Epithelial cell of esophagus (primary cell): ENCODE measurements around the gene TCAIM.

Experiments used
- DNase-seq: peaks from one replicate; pipeline ENCODE4 v3.0.0; 2010; ENCODE audit warnings: low read depth
- H3K4me3 ChIP-seq: 2 replicates; pipeline ENCODE4 v1.5.1; 2011; ENCODE audit warnings: mild to moderate bottlenecking, low read length, control low read depth
- CTCF ChIP-seq: IDR thresholded peaks from 2 replicates; pipeline ENCODE4 v1.5.1; 2011; ENCODE audit warnings: low read depth, mild to moderate bottlenecking, low read length, control low read depth, inconsistent platforms; ENCODE audit not compliant: insufficient read depth; ENCODE audit errors: missing control alignments

TCAIM gene

DNA sequence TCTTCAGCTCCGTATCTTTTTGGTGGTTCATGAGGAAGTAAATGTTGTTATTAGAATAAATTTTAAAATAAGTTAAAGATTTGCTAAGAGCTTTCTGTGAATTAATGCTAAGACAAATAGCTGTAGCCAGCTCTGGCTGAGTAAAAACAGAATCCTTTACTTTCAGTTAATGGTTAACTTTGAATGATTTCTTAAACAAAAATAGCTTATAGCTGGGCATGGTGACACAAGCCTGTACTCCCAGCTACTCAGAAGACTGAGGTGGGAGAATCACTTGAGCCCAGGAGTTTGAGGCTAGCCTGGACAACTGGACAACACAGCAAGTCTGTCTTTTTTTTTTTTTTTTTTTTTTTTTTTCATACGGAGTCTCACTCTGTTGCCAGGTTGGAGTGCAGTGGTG lies 25.0 kb downstream of the TCAIM start:
- TF ChIP-seq CTCF = no peak
- no peak overlapping the region for H3K4me3 ChIP-seq
- no peak for DNase-seq

GRCh38 chr3:44365952-44366351 lies 27.4 kb downstream of the TCAIM start:
- DNase-seq = no peak
- no peak for TF ChIP-seq CTCF
- no peak overlapping the region for H3K4me3 ChIP-seq

DNA sequence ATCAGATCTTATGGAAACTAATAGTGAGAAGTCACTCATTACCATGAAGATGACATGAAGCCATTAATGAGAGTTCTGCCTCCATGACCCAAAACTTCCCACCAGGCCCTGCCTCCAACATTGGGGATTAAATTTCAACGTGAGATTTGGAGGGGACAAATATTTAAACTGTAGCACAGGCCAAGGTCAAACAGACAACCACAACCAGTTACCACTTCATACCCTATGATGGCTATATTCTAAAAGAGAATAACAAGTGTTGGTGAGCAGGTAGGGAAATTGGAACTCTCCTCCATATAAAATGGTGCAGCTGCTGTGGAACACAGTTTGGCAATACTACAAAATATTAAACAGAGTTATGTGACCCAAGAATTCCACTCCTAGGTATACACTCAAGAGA lies 36.9 kb downstream of the TCAIM start:
- H3K4me3 ChIP-seq = no peak overlapping the region
- TF ChIP-seq CTCF = no peak
- no peak for DNase-seq

- DNase-seq = no peak
- H3K4me3 ChIP-seq = no peak overlapping the region
- TF ChIP-seq CTCF = no peak
Observed at GRCh38 chr3:44387404-44387803, 48.8 kb downstream of the TCAIM start.

DNA sequence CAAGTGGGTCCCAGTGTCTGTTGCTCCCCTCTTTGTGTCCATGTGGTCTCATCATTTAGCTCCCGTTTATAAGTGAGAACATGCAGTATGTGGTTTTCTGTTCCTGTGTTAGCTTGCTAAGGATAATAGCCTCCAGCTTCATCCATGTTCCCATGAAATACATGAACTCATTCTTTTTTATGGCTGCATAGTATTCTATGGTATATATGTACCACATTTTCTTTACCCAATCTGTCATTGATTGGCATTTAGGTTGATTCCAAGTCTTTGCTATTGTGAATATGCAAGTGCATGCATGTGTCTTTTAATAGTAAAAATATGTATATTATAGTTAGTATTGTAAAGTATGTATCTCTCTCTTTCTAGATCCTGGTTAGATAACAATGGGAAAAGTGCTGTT lies 53.9 kb downstream of the TCAIM start:
- no peak overlapping the region for H3K4me3 ChIP-seq
- no peak for DNase-seq
- TF ChIP-seq CTCF = no peak

GRCh38 chr3:44395714-44396113 lies 57.1 kb downstream of the TCAIM start:
- no peak for TF ChIP-seq CTCF
- no peak overlapping the region for H3K4me3 ChIP-seq
- DNase-seq = no peak
